ENCODE measurements around the gene KIF27.
"Not testable (repeated sequence)": the region's sequence is repeated elsewhere in the genome, so short reads cannot be mapped to it uniquely, and the experiment has no call there.

The KIF27 gene

DNA sequence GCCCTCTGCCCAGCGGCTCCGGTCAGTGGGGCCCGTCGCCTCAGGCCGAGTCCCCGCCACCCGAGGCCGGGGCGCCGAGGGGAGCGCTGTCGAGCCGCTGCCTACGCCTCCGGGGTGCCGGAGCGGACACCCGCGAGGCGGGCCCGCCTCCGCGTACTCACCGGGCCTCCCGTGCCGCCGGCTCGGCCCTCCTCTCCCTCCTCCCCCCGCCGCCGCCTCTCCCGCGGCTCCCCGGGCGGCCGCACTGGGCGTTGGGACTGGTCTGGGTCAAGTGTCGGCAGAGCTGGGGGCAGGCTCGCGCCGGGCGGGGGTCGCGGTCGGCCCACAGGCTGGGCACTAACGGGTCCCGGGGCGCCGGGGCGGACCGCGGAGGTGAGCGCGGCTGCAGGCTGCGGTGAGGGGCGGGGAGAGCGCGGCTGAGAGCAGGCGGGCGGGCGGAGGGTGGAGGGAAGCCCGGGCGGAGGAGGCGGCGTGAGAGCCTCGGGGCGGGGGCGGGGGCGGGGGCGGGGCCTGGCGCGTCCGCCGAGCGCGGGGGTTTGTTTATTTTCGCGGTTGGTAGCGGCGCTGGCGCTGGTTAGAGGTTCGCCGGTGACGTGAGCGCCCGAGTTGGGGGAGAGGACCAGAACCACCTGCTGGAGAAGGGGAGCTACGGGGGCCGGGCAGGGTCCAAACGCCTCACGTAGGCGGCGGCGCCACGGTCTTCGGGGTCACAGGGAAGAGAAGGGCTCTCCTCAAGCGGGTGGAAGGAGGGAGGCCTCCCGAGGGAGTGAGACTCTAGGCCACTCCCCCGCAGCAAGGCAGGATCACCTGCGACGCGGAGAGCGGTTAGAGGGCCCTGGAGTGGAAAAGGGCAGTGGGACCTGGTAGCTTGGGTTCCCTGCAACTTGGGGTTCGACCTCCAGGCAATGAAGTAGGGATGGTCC is 103.6 kb downstream of the KIF27 start, which contains the start of gene GKAP1:
Gene GKAP1, minus strand, starts transcription at position 414 of the 923 bp plus-strand sequence. CDS start 11,252 bp downstream, outside the sequence.
- DNase-seq (ENCODE audit: low read depth in 3 of 3, low spot score in 1 of 3): peak; percentile 52 to 70 (median 54)

DNA sequence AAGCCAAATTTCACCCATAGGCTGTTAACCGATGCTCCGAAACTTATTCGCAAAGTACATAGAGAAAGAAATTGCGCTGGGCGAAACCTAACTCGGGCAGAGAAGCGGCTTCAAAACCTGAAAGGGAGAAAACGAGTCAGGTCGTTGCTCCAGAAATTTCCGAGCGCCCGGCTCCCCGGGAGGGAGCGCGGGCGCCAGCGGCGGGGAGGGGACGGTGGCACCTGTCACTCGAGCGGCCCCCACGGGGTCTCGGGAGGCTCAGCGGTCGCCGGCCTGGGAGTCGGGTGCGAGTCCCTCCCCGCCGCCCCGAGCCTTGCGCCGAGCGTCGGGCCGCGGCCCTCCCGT is 104.2 kb downstream of the KIF27 start:
- peak in 1 of 3 donors; percentile 5 for DNase-seq (ENCODE audit: low read depth in 3 of 3, low spot score in 1 of 3)

DNA sequence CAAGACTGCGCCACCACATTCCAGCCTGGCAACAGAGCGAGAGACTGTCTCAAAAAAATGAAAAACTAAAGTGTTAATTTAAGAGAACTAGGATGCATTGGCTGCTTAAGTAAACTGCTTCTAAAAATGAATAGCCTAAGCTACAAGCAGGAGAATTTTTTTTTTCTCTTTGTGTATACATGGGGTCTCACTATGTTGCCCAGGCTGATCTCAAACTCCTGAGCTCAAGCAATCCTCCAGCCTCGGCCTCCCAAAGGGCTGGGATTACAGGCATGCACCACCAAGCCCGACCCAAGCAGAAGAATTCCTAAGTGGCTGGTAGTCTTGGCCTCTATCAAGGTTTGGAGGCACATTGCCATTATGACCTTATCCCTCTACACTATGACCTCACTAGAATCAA is 106.1 kb downstream of the KIF27 start:
- DNase-seq (ENCODE audit: low read depth in 3 of 3, low spot score in 1 of 3): not testable (repeated sequence)

DNA sequence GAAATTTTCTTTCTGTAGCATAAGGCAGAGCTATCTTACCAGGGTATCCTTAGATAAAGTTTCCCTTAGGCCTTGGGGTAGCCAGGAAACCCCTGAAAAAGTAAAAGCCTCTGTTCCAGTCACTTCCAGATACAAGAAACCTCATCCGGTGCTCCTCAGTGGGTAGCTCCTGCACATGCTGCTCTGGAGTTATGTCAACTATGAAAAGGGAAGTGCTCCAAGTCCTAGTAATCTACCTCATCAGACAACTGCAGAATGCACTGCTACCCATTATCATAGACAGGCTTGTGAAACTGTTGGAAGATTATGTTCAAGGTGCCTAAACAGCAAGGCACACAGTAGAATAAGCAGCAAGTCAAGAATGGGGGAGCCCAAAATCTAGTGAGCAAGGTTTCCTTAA is 112.0 kb downstream of the KIF27 start:
- not testable (repeated sequence) for DNase-seq (ENCODE audit: low read depth in 3 of 3, low spot score in 1 of 3)

DNA sequence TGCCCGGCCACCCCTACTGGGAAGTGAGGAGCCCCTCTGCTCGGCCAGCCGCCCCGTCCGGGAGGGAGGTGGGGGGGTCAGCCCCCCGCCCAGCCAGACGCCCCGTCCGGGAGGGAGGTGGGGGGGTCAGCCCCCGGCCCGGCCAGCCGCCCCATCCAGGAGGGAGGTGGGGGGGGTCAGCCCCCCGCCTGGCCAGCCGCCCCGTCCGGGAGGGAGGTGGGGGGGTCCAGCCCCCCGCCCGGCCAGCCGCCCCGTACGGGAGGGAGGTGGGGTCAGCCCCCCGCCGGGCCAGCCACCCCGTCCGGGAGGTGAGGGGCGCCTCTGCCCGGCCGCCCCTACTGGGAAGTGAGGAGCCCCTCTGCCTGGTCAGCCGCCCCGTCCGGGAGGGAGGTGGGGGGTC is 116.8 kb downstream of the KIF27 start:
- not testable (repeated sequence) for DNase-seq (ENCODE audit: low read depth in 3 of 3, low spot score in 1 of 3)

DNA sequence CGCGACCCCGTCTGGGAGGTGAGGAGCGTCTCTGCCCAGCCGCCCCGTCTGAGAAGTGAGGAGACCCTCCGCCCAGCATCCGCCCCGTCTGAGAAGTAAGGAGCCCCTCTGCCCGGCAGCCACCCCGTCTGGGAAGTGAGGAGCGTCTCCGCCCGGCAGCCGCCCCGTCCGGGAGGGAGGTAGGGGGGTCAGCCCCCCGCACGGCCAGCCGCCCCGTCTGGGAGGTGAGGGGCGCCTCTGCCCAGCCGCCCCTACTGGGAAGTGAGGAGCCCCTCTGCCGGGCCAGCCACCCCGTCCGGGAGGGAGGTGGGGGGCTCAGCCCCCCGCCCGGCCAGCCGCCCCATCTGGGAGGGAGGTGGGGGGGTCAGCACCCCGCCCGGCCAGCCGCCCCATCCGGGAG is 117.3 kb downstream of the KIF27 start:
- not testable (repeated sequence) for DNase-seq (ENCODE audit: low read depth in 3 of 3, low spot score in 1 of 3)

DNA sequence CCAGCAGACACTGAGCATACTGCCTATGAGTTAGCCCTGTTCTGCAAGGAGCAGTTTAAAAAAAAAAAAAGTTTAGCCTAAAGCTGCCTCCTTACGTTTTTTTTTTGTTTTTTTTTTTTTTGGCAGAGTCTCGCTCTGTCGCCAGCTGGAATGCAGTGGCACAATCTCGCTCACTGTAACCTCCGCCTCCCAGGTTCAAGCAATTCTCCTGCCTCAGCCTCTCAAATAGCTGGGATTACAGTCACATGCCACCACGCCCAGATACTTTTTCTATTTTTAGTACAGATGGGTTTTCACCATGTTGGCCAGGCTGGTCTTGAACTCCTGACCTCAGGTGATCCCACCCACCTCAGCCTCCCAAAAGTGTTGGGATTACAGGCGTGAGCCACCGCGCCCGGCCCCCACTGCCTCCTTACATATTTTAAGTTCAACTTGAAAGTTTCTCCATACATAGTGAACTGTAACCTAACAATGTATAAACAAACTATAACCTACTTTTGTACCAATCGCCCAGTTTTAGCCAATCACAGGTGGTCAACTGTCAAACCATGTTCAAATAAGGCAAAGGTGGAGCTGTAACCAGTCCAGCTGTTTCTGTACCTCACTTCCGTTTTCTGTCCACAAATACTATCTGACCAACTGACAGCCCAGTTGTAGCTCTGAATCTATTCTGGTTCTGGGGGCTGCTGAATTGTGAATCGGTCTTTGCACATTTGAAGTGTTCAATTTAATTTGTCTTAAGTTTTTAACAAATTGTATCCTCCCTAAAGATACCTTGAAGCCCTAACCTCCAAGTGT is 120.8 kb downstream of the KIF27 start:
- DNase-seq (ENCODE audit: low read depth in 3 of 3, low spot score in 1 of 3): no peak

DNA sequence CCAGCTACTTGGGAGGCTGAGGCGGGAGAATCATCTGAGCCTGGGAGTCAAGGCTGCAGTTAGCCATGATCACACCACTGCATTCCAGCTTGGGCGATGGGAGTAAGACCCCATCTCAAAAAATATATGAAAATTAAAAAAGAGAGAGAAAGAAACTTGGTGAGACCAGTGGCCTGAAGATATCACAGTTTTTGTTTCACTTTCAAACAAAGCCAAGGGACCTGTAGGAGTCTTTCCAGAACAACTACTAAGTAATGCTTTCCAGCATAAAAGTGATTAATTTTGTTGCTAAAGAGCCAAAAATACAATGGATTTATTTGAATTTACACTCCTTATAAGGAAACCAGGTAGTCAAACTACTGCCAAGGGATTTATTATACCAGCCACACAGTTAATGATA is 127.2 kb downstream of the KIF27 start:
- no peak for DNase-seq (ENCODE audit: low read depth in 3 of 3, low spot score in 1 of 3)

DNA sequence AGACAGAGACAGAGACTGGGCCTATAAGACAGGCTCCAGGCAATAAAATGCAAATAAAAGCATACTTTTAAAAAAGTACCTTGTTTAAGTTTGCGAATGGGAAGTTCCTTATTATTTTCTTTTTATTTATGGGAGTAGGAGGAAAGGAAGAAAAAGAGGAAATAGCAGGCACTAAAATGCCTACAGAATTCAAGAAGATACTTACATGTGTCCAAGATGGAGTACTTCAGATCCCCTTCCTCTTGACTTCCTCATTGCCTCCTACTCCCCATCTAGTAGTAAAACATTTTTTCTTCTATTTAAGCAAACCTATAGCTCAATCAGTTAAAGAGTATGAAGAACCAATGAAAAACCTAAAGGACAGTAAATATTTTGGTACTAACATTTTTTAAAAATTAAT is 128.5 kb downstream of the KIF27 start:
- DNase-seq (ENCODE audit: low read depth in 3 of 3, low spot score in 1 of 3): no peak
